AG20443 (cell line): ENCODE measurements around the gene KIAA1614.
A peak's percentile ranks its signal among the peaks of the same experiment; 100 is the strongest.

Source experiments
- DNase-seq: peaks from one replicate; pipeline ENCODE4 v3.0.0; 2012; ENCODE audit warnings: low spot score, mixed read lengths

The KIAA1614 gene

GRCh38 chr1:180926164-180926981, 13.7 kb downstream of the KIAA1614 start:
- peak; percentile 41 for DNase-seq

GRCh38 chr1:180927348-180927747, 14.7 kb downstream of the KIAA1614 start:
- no peak for DNase-seq

- no peak for DNase-seq
Measured at GRCh38 chr1:180927841-180928240, 15.1 kb downstream of the KIAA1614 start.

- no peak for DNase-seq
Measured at GRCh38 chr1:180928331-180929230, 15.9 kb downstream of the KIAA1614 start.

- DNase-seq, result no peak
Measured at GRCh38 chr1:180929389-180929788, 16.7 kb downstream of the KIAA1614 start.

- DNase-seq, result no peak
Measured at GRCh38 chr1:180930687-180931086, 18.0 kb downstream of the KIAA1614 start.

GRCh38 chr1:180931529-180931928, 18.8 kb downstream of the KIAA1614 start:
- no peak for DNase-seq

GRCh38 chr1:180932378-180932777, 19.7 kb downstream of the KIAA1614 start:
- DNase-seq, result no peak

GRCh38 chr1:180933141-180933540, 20.4 kb downstream of the KIAA1614 start:
- no peak for DNase-seq

GRCh38 chr1:180934563-180934962, 21.9 kb downstream of the KIAA1614 start:
- DNase-seq, result no peak

- no peak for DNase-seq
Measured at GRCh38 chr1:180935326-180936109, 22.8 kb downstream of the KIAA1614 start.

GRCh38 chr1:180936110-180937011, 23.7 kb downstream of the KIAA1614 start:
- no peak for DNase-seq

- no peak for DNase-seq
Measured at GRCh38 chr1:180937012-180937372, 24.3 kb downstream of the KIAA1614 start.

- DNase-seq, result no peak
Measured at GRCh38 chr1:180937624-180938225, 25.0 kb downstream of the KIAA1614 start.

GRCh38 chr1:180939073-180939710, 26.5 kb downstream of the KIAA1614 start:
- no peak for DNase-seq

GRCh38 chr1:180939711-180940103, 27.0 kb downstream of the KIAA1614 start:
- no peak for DNase-seq

- no peak for DNase-seq
Measured at GRCh38 chr1:180940445-180940844, 27.7 kb downstream of the KIAA1614 start.

- no peak for DNase-seq
Measured at GRCh38 chr1:180941518-180942275, 29.0 kb downstream of the KIAA1614 start.

GRCh38 chr1:180945151-180945550, 32.5 kb downstream of the KIAA1614 start:
- DNase-seq, result no peak

- DNase-seq, result no peak
Measured at GRCh38 chr1:180945551-180945950, 32.9 kb downstream of the KIAA1614 start.
